GM18499 (cell line): ENCODE data around the gene PRKAR1B.

ENCODE experiments used
- ATAC-seq: cut with Tn5 transposase; IDR thresholded peaks from one replicate; pipeline ENCODE4 v1.9.1; 2021; ENCODE audit warnings: moderate number of reproducible peaks; ENCODE audit not compliant: insufficient read depth, unreplicated experiment

Gene PRKAR1B

DNA sequence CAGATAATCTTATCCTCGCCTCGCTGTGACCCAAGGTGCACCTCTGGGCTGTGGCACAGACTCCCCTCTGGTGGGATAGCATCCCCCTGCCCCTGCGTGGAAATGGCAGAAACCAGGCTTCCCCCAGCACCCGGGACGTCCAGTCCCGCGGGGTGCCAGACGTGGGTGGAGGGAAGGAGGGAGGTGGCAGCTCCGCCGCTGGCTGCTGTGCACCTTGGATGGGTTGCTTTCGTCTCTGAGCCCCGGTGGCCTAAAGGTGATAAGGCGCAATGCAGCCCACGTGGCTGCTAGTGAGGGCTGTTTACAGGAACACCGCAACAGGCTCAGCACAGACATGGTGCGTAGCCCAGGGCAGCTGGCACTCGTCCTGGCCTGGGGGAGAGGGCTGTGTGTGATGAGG, 193.8 kb downstream of the PRKAR1B start:
- no peak for ATAC-seq

- no peak for ATAC-seq
These were observed 194.5 kb downstream of the PRKAR1B start for GRCh38 chr7:532379-533143.

DNA sequence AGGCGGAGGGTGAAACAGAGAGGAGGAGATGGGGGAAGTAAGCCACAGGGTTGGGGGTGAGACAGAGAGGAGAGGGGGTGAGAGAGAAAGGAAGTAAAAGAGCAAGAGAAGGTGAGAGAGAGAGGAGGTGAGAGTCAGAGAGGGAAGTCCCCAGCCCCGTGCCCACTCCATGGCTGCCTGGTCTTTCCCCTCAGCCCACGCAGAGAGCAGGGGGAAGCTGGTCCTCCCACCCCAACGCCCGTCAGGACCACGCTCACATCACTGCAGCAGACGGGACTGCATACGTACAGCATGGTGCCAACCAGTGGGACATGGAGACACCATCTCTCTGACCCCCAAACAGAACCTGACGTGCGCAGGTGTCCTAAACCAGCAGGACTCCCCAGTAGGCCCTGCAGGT, 195.3 kb downstream of the PRKAR1B start:
- no peak for ATAC-seq

DNA sequence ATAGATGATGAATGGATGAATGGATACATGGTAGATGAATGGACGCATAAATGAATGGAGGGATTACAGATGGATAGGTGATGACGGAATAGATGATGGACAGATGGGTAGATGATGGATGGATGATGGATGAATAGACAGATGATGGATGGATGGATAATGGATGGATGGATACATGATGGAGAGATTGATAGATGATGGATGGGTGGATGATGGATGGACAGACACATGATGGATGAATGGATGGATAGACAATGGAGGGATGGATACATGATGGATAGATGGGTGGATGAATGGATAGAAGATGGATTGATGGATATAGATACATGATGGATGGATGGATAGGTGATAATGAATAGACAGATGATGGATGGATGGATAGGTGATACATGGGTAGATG, 198.6 kb downstream of the PRKAR1B start:
- no peak for ATAC-seq

GRCh38 chr7:527723-528122, 199.4 kb downstream of the PRKAR1B start:
- ATAC-seq, result no peak

GRCh38 chr7:526460-527034, 200.5 kb downstream of the PRKAR1B start:
- ATAC-seq, result no peak

DNA sequence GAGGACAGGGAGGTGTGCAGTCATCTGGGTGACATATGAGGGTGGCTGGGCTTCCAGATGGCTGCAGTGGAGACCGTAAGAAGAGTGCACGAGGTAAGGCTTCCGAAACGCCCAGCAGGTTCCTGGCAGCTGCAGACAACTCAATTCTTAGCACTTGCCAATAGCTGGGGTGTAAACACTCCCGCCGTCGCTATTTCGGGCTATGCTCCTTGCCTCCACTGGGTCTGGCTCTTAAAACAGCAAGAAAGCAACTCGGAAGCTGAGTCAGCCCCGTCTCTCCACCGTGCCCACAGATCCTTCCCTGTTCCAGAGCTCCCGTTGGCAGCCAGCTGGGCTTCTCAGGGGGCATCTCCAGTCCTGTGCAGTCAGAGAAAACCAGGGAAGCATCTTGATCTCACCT, 201.3 kb downstream of the PRKAR1B start:
- no peak for ATAC-seq

DNA sequence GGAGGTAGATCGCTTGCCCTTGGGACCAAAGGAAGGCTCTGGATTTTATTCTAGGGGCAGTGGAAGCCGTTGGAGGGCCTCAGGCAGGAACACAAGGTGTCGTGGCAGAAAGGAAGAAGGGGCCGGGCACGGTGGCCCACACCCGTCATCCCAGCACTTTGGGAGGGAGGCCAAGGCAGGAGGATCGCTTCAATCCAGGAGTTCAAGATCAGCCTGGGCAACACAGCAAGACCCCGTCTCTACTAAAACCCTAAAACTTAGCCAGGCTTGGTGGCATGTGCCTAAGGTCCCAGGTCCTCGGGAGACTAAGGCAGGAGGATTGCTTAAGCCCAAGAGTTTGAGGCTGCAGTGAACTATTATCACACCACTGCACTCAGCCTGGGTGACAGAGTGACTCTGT, 202.3 kb downstream of the PRKAR1B start:
- ATAC-seq, result no peak

DNA sequence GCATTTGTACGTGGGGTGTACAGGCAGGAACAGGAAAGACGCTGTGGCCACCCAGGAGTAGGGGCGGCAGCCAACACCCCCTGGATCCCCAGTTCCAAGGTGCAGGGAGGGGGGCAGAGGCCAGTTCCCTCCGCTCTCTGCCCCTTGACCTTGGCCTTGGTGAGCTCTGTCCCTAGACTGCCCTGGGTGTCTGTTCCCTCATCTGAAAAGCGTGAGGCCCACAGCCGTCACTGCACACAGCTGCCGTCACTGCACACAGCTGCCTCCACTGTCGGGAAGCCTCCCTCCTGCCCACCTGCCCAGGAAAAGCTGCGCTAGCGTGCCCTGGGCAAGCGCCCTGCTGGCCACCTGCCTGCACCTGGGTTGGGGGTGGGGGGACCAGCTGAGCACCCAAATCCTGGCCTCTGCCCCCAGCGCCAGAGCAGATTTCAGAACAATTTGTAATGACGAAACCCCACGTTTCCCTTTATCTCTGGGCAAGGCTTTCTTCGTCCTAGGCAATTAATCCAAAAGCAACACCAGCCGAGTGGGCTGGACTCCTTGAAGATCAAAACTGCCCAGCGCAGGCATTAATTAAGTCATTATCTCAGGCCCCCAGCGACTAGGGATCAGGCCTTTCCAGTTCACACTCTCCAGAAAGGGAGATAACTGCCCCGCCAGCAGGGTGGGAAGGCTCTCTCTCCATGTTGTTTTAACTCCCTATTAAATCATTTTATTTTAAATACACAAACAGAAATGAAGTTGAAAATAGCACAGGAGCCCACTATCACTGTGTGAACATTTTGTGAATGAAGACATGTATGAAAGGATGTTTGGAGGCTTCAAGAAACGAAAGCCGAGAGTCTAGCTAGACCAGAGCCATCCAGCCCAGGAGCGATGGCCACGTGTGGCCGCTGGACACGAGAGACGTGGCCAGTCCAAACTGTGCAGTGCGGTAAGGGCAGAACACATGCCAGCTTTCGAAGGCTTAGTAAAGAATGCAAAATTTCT, 203.4 kb downstream of the PRKAR1B start:
- no peak for ATAC-seq

DNA sequence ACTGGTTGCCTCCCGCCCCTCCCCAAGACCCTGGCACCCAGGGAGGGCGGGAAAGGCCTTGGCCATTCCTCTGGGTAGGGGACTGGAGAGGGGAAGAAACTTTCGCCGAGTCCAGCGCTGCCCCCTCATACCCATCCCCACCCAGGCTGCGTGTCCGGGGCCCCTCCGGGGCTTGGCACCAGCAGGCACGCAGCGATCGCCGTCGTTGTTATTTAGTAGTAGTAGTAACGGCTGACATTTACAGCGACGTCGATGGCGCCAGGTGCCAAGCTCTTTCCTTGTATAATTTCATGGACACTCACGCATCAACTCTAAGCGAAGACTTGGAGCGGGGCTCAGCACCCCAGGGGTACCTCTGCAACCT, 204.1 kb downstream of the PRKAR1B start:
- ATAC-seq, result no peak

GRCh38 chr7:522071-522950, 204.8 kb downstream of the PRKAR1B start:
- no peak for ATAC-seq

GRCh38 chr7:521221-522070, 205.6 kb downstream of the PRKAR1B start:
- no peak for ATAC-seq

- ATAC-seq, result no peak
These were observed 206.4 kb downstream of the PRKAR1B start for GRCh38 chr7:520503-521161.

- ATAC-seq, result no peak
These were observed 207.3 kb downstream of the PRKAR1B start, which contains the start of gene PDGFA for GRCh38 chr7:519484-520390. PDGFA (minus strand) TSS chr7:519846; CDS start chr7:519001, 845 bp downstream.

DNA sequence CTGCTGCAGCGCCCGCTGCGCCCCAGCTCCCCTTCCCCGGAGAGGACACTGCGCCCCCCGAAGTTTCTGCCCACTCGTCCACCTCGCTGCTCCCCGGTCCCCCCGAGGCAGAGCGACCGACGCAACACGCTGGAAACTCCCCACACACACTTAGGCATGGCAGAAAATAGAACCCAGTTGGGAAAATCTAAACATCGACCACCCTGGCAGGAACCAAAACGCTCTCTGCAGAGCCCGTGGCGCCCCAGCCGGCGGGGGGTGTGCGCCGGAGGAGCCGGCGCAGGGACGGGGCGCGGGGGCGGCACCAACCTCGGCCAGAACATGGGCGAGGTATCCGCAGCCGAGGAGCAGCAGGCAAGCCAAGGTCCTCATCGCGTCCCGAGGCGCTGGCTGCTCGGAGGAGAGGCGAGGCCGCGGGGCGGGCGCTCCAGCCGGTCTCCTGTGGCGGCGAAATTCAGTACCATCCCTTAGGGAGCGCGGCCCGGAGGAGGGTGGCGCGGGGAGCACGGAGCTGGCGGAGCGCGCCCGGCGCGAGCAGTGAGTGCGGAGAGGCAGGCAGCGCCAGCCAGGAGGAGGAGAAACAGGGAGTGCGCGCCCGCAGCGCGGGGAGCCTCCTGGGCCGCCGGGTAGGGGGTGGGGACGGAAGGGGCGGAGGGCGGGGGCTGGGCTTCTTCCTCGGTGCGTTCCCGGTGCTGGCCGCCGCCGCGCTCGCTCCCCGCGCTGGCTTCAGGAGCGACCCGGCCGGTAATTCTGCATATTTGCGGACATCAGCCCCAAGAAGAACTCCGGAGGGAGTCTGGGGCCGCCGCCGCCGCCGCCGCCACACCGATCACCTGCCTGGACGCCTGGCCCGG, 208.2 kb downstream of the PRKAR1B start:
- no peak for ATAC-seq

DNA sequence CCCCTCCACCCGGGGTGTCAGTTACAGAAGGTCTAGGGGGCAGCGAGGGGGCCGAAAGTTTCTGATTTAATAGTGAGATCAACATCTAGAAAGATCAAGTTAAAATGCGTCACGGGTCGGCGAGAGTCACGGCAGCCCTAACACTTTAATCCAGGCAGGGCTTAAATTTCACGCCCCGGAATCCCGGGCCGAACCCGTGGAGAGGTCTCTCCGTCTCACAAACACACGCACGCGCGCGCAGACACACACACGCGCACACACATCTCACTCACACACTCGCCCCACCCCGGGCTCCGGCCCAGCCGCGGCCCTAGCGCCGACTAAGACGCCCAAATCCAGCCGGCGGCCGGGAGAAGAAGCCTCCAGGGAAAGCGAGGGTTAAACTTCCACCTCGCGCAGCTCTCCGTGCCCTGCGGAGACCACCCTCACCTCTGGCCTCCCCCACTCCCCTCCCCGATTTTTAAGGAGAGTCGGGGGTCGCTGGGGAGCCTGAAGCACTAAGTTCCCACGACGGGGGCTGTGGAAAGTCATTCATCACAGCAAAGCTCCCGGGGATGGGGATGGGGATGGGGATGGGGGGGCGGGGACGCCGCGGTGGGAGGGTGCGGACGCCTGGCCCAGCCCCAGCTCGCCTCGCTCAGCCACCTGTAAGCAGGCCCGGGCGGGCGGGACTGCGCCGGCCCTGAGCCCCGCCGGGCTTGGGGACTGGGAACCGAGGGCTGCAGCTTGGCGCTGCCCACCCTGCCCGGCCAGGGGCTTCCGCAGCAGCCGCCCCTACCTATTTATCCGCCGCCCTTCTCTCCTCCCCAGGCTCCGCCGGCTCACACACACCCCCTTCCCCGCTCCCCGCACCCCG, 209.1 kb downstream of the PRKAR1B start:
- no peak for ATAC-seq
